DOHH2 (cell line): ENCODE results near the gene BRICD5.

Source experiments
- H3F3A ChIP-seq: fragments of 200-600 bp; sonication (generic), shearing (Covaris generic); 2 replicates; pipeline ENCODE4 v1.6.0; 2016; ENCODE audit warnings: antibody characterized with exemption, mild to moderate bottlenecking; ENCODE audit not compliant: control insufficient read depth, insufficient read depth
- H3K27ac ChIP-seq: fragments of 200-600 bp; sonication (generic); 2 replicates; pipeline ENCODE4 v1.5.1; 2014; ENCODE audit warnings: low read depth, mild to moderate bottlenecking, low read length, moderate library complexity
- H3K27me3 ChIP-seq: fragments of 200-600 bp; sonication (generic); 2 replicates; pipeline ENCODE4 v1.6.1; 2014; ENCODE audit warnings: mild to moderate bottlenecking, low read length, mixed read lengths; ENCODE audit not compliant: control insufficient read depth
- H3K36me3 ChIP-seq: fragments of 200-600 bp; sonication (generic); 2 replicates; pipeline ENCODE4 v1.6.1; 2014; ENCODE audit warnings: mild to moderate bottlenecking, low read length, moderate library complexity, mixed read lengths; ENCODE audit not compliant: control insufficient read depth
- H3K4me1 ChIP-seq: fragments of 200-600 bp; sonication (generic); 2 replicates; pipeline ENCODE4 v1.6.1; 2014; ENCODE audit warnings: mild to moderate bottlenecking, low read length, mixed read lengths; ENCODE audit not compliant: control insufficient read depth
- H3K4me2 ChIP-seq: fragments of 200-600 bp; sonication (generic); 2 replicates; pipeline ENCODE4 v1.6.0; 2014; ENCODE audit warnings: mild to moderate bottlenecking, low read length, moderate library complexity
- H3K4me3 ChIP-seq: fragments of 200-600 bp; sonication (generic); 2 replicates; pipeline ENCODE4 v1.5.1; 2014; ENCODE audit warnings: mild to moderate bottlenecking, low read length, mixed read lengths
- H3K79me2 ChIP-seq: fragments of 200-600 bp; sonication (generic); 2 replicates; pipeline ENCODE4 v1.6.1; 2014; ENCODE audit warnings: mild to moderate bottlenecking, low read length, mixed read lengths; ENCODE audit not compliant: control insufficient read depth
- H3K9me2 ChIP-seq: fragments of 200-600 bp; sonication (generic); replicated peaks from 2 replicates; pipeline ENCODE4 v1.6.1; 2014; ENCODE audit warnings: mild to moderate bottlenecking, low read length, mixed read lengths; ENCODE audit not compliant: control insufficient read depth
- H3K9me3 ChIP-seq: fragments of 200-600 bp; sonication (generic); 2 replicates; pipeline ENCODE4 v1.6.1; 2014; ENCODE audit warnings: antibody characterized with exemption, low read length, mixed read lengths; ENCODE audit not compliant: control insufficient read depth, insufficient read depth
- H4K20me1 ChIP-seq: fragments of 200-600 bp; sonication (generic); 2 replicates; pipeline ENCODE4 v1.6.0; 2014; ENCODE audit warnings: low read depth, mild to moderate bottlenecking, antibody characterized with exemption, low read length, moderate library complexity; ENCODE audit not compliant: control insufficient read depth, insufficient read depth
- EZH2phosphoT487 ChIP-seq: fragments of 200-600 bp; sonication (generic); IDR thresholded peaks from 2 replicates; pipeline ENCODE4 v1.6.1; 2017; ENCODE audit warnings: borderline replicate concordance, mild to moderate bottlenecking, antibody characterized with exemption, low read length, moderate library complexity, mixed read lengths
- TF ChIP-seq, protein P1 (sequence below): fragments of 200-600 bp; sonication (generic); IDR thresholded peaks from one replicate; pipeline ENCODE4 v1.5.1; 2014; ENCODE audit warnings: antibody characterized with exemption, mild to moderate bottlenecking, low read depth, low read length; ENCODE audit not compliant: poor library complexity, severe bottlenecking

Gene BRICD5

DNA sequence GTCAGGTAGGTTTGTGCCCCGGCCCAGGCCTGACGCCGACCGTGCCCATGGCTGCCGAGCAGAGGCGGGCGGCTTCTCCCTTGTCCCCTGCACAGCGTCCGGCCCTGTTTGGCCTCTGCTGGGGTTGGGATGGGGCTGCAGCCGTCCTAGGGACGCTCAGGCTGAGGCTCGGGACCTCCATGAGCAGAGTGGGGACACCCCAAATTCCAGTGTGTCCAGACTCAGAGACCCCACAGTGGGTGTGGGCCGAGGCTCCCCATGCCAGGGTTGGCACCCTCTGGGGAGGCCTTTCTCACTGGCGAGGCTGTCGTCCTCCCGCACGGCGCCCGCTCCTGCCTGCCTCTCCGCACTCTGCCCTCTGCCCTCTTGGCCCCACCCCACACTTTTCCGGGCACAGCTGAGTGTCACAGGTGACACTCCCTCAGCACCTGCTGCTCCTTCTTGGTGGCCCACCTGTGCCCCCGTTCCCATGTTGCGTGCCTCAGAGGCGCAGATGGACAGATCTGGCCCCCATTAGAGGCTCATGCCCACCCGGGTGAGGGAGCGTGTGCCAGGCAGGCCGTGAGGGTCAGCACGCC, 39.0 kb downstream of the BRICD5 start:
- no peak overlapping the region for H3K27ac ChIP-seq
- H3K4me2 ChIP-seq, result no peak overlapping the region
- no peaks in the 10 kb centered on the region for H3K4me1 ChIP-seq
- peaks cover 68% of the 10 kb centered on the region for H3K36me3 ChIP-seq
- H3K9me2 ChIP-seq, result no peaks in the 10 kb centered on the region
- no peaks in the 10 kb centered on the region for H4K20me1 ChIP-seq
- H3K79me2 ChIP-seq, result peaks cover under 1% of the 10 kb centered on the region
- no peak overlapping the region for H3K4me3 ChIP-seq
- no peaks in the 10 kb centered on the region for H3K27me3 ChIP-seq
- H3K9me3 ChIP-seq, result no peaks in the 10 kb centered on the region
- TF ChIP-seq, protein P1, sequence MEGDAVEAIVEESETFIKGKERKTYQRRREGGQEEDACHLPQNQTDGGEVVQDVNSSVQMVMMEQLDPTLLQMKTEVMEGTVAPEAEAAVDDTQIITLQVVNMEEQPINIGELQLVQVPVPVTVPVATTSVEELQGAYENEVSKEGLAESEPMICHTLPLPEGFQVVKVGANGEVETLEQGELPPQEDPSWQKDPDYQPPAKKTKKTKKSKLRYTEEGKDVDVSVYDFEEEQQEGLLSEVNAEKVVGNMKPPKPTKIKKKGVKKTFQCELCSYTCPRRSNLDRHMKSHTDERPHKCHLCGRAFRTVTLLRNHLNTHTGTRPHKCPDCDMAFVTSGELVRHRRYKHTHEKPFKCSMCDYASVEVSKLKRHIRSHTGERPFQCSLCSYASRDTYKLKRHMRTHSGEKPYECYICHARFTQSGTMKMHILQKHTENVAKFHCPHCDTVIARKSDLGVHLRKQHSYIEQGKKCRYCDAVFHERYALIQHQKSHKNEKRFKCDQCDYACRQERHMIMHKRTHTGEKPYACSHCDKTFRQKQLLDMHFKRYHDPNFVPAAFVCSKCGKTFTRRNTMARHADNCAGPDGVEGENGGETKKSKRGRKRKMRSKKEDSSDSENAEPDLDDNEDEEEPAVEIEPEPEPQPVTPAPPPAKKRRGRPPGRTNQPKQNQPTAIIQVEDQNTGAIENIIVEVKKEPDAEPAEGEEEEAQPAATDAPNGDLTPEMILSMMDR, result no peak
- TF ChIP-seq EZH2phosphoT487, result no peak
- no peaks in the 10 kb centered on the region for H3F3A ChIP-seq

DNA sequence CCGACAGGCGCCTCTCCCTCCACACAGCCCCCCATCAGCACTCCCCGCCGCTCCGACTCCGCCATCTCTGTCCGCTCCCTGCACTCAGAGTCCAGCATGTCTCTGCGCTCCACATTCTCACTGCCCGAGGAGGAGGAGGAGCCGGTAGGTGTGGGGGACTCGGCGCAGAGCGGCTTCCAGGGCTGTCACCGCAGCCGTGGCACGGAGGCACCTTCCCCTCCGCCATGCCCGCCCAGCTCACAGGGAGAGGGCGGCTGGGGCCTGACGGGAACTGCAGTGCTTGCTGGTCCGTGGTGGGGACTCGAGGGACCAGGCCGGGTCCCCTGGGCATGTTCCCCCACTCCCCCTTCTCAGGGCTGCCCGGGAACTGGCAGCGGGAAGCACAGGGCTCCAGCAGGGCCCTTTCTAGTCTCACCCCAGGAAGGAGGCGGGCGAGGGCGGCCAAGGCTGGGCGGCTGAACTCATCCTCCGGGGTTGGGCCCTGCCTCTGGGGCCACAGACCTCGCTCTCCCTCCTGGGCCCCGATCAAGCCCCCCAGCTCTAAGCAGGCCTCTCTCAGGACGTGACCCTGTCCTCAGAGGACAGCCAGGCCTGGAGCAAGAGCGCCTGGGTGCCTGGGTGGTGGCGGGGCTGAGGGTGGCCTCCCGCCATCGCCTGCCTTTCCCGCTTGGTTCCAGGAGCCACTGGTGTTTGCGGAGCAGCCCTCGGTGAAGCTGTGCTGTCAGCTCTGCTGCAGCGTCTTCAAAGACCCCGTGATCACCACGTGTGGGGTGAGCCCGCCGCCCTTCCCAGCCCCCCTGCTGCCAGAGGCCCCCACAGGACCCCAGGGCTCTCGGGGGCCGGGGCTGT, 39.9 kb downstream of the BRICD5 start:
- no peaks in the 10 kb centered on the region for H3K4me1 ChIP-seq

DNA sequence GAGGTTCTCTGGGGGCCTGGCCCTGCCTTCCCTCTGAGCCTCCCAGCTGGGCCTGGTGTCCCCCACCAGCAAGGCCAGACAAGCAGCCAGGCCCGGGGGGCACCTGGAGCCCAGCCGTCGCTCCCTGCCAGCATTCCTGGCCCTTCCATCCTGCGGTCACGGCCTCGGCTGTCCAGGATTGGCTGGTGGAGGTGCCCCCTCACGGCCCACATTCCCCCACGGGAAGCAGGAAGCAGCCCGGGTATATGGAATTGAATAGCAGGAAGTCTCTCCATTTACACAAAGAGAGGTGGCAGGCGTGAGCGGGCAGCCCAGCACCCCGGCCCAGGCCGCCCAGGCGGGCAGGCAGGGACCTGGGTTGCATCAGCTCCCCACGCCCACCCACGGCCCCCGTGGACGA, 40.6 kb downstream of the BRICD5 start:
- H3K9me2 ChIP-seq, result no peaks in the 10 kb centered on the region
- TF ChIP-seq EZH2phosphoT487, result no peak
- H3K27ac ChIP-seq, result no peak overlapping the region
- peaks cover 15% of the 10 kb centered on the region for H3K79me2 ChIP-seq
- H4K20me1 ChIP-seq, result no peaks in the 10 kb centered on the region
- no peaks in the 10 kb centered on the region for H3F3A ChIP-seq
- H3K4me3 ChIP-seq, result no peak overlapping the region
- peaks cover 67% of the 10 kb centered on the region for H3K36me3 ChIP-seq
- H3K27me3 ChIP-seq, result no peaks in the 10 kb centered on the region
- H3K4me1 ChIP-seq, result no peaks in the 10 kb centered on the region
- H3K9me3 ChIP-seq, result no peaks in the 10 kb centered on the region
- H3K4me2 ChIP-seq, result no peak overlapping the region

More for the DNA sequence above, 39.9 kb downstream of the BRICD5 start:
- Histone ChIP-seq H3F3A (no peaks in the 10 kb centered on the region), H3K9me2 (no peaks in the 10 kb centered on the region), H3K27me3 (no peaks in the 10 kb centered on the region), H3K4me2 (no peak overlapping the region), H4K20me1 (no peaks in the 10 kb centered on the region), H3K4me3 (no peak overlapping the region), H3K79me2 (peaks cover 10% of the 10 kb centered on the region), H3K36me3 (peaks cover 69% of the 10 kb centered on the region), H3K9me3 (no peaks in the 10 kb centered on the region), H3K27ac (no peak overlapping the region)
- TF ChIP-seq, protein P1, result no peak
- TF ChIP-seq EZH2phosphoT487, result no peak
